Neuronal stem cell (in vitro differentiated cells): ENCODE results near the gene PLAC8.

Experiments used
- DNase-seq: peaks from one replicate; pipeline ENCODE4 v3.0.0-alpha.2; 2013; ENCODE audit warnings: low spot score
- H2AFZ ChIP-seq: one replicate; pipeline ENCODE4 v1.6.1; 2013; ENCODE audit warnings: mild to moderate bottlenecking, low read length, inconsistent platforms
- H2AK5ac ChIP-seq: 2 replicates; pipeline ENCODE4 v1.6.1; 2013; ENCODE audit warnings: low read depth, mild to moderate bottlenecking, inconsistent platforms, low read length, moderate library complexity, mixed read lengths
- H2BK120ac ChIP-seq: 2 replicates; pipeline ENCODE4 v1.6.1; 2013; ENCODE audit warnings: low read depth, mild to moderate bottlenecking, inconsistent platforms, low read length, moderate library complexity, mixed read lengths
- H2BK12ac ChIP-seq: one replicate; pipeline ENCODE4 v1.6.1; 2013; ENCODE audit warnings: low read length, inconsistent platforms
- H2BK15ac ChIP-seq: 2 replicates; pipeline ENCODE4 v1.6.1; 2013; ENCODE audit warnings: mild to moderate bottlenecking, low read length, inconsistent platforms, mixed read lengths
- H2BK5ac ChIP-seq: one replicate; pipeline ENCODE4 v1.6.1; 2013; ENCODE audit warnings: inconsistent platforms, mild to moderate bottlenecking, low read length, moderate library complexity
- H3K14ac ChIP-seq: one replicate; pipeline ENCODE4 v1.6.1; 2013; ENCODE audit warnings: low read length, inconsistent platforms
- H3K18ac ChIP-seq: 2 replicates; pipeline ENCODE4 v1.6.1; 2013; ENCODE audit warnings: low read length, inconsistent platforms
- H3K23ac ChIP-seq: 2 replicates; pipeline ENCODE4 v1.6.1; 2013; ENCODE audit warnings: low read depth, mild to moderate bottlenecking, mixed read lengths, low read length, inconsistent platforms; ENCODE audit not compliant: poor library complexity
- H3K27ac ChIP-seq: replicated peaks from 3 replicates; pipeline ENCODE4 v1.5.1; 2013; ENCODE audit warnings: low read length, inconsistent platforms
- H3K27me3 ChIP-seq, 3 experiments: 2 replicates each; pipeline ENCODE4 v1.6.1; 2013; ENCODE audit warnings: low read length in 3 of 3, mild to moderate bottlenecking in 2 of 3, inconsistent platforms in 1 of 3, low read depth in 1 of 3, mixed read lengths in 1 of 3, moderate library complexity in 1 of 3; ENCODE audit not compliant: control insufficient read depth in 3 of 3, insufficient read depth in 3 of 3
- H3K36me3 ChIP-seq, 2 donors: replicated peaks in 1 of 2; 2 replicates each; pipeline ENCODE4 v1.6.1; 2013; ENCODE audit warnings: low read length in 2 of 2; ENCODE audit not compliant: control insufficient read depth in 2 of 2, insufficient read depth in 2 of 2
- H3K4ac ChIP-seq: 2 replicates; pipeline ENCODE4 v1.6.1; 2013; ENCODE audit warnings: inconsistent platforms, mild to moderate bottlenecking, low read length, moderate library complexity
- H3K4me1 ChIP-seq, 2 donors: 1 replicate in 1 of 2; 2 replicates in 1 of 2; pipeline ENCODE4 v1.6.1; 2013; ENCODE audit warnings: low read length in 2 of 2, low read depth in 1 of 2; ENCODE audit not compliant: control insufficient read depth in 2 of 2, insufficient read depth in 1 of 2
- H3K4me2 ChIP-seq: one replicate; pipeline ENCODE4 v1.6.1; 2013; ENCODE audit warnings: mild to moderate bottlenecking, low read length, inconsistent platforms; ENCODE audit not compliant: insufficient read depth, poor library complexity, severe bottlenecking
- H3K4me3 ChIP-seq, 2 donors: 2 replicates each; pipeline ENCODE4 v1.5.1; 2013; ENCODE audit warnings: low read length in 2 of 2, mild to moderate bottlenecking in 2 of 2, inconsistent platforms in 1 of 2, moderate library complexity in 1 of 2
- H3K79me1 ChIP-seq: one replicate; pipeline ENCODE4 v1.6.1; 2013; ENCODE audit warnings: low read depth, mild to moderate bottlenecking, inconsistent platforms, low read length, moderate library complexity
- H3K9ac ChIP-seq: one replicate; pipeline ENCODE4 v1.6.1; 2013; ENCODE audit warnings: mild to moderate bottlenecking, low read depth, low read length, inconsistent platforms; ENCODE audit not compliant: poor library complexity
- H3K9me3 ChIP-seq, 2 donors: replicated peaks in 1 of 2; 2 replicates each; pipeline versions ENCODE3 to v1.6.1; 2013; ENCODE audit warnings: low read length in 2 of 2, mild to moderate bottlenecking in 2 of 2, inconsistent platforms in 1 of 2, low read depth in 1 of 2, mixed read lengths in 1 of 2, moderate library complexity in 1 of 2; ENCODE audit not compliant: control insufficient read depth in 2 of 2, insufficient read depth in 1 of 2
- H4K8ac ChIP-seq: one replicate; pipeline ENCODE4 v1.6.1; 2013; ENCODE audit warnings: low read depth, mild to moderate bottlenecking, inconsistent platforms, low read length, moderate library complexity
- H4K91ac ChIP-seq: one replicate; pipeline ENCODE4 v1.6.1; 2013; ENCODE audit warnings: low read length, low read depth, mild to moderate bottlenecking, inconsistent platforms; ENCODE audit not compliant: poor library complexity
- WGBS, 2 donors: extraction: QIAGEN DNeasy Blood & Tissue Kit; methylation state at CpG; one replicate each; pipeline ENCODE4 v1.1.7; 2013; ENCODE audit warnings: missing lambda C conversion rate in 2 of 2, mixed read lengths in 1 of 2; ENCODE audit not compliant: insufficient read length in 2 of 2, insufficient replicate concordance in 1 of 2; ENCODE audit errors: extremely low coverage in 2 of 2; 5-methylcytosine and 5-hydroxymethylcytosine counted together

PLAC8 gene

DNA sequence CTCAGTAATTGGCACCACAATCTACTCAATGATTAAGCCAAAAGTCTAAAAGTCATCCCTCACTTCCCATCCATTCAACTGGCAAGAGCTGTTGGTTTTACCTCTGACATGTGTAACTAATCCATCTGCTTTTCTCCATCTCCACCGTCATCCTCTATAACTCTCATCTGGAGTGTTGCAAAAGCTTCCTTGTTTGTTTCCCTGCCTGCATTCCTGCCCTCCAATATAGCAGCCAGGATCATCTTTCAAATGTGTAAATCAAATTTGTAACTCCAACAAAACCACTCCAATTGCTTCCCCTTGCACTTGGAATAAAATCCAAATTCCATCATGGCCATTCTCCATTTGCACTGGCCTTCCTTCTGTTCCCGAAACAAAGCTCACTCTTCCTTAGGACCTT lies 4.3 kb upstream of the PLAC8 start:
- no peak overlapping the region for H4K8ac ChIP-seq
- WGBS, 2 donors, result no CpG with 5 or more reads among the region's 2 CpGs

DNA sequence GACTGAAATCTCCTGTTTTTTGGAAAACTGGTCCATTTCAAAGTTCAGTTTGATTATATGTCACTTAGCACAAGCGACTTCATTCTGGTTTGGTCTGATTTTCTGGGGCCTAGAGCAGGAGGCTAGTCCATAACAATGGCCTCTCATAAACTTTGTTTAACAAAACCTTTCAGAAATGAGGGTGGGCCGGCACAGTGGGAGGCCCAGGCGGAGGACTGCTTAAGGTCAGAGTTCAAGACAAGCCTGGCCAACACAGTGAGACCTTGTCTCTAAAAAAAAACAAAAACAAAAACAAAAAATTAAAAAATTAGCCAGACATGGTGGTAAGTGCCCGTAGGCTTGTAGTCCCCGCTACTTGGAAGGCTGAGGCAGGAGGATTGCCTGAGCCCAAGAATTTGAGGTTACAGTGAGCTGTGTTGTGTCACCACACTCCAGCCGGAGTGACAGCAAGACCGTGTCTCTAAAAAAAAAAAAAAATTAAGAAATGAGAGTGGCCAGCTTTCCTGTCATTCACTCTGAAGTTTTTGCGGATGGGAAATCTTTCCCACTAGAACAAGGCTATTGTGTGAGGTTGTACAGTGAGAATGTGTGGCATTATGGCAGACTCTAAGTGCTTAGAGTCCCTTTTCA lies 1.2 kb upstream of the PLAC8 start:
- no peak overlapping the region for H3K27ac ChIP-seq
- peaks cover 0 to 9% (median 0%) of the 10 kb centered on the region in 3 experiments for H3K27me3 ChIP-seq
- H3K36me3 ChIP-seq, result no peaks in the 10 kb centered on the region

More for the DNA sequence above, 4.3 kb upstream of the PLAC8 start:
- Histone ChIP-seq H3K9ac (no peak overlapping the region), H3K27me3 (peaks cover 0 to 4% (median 0%) of the 10 kb centered on the region in 3 experiments), H2AFZ (no peak overlapping the region), H3K9me3 (peaks cover 2 to 4% of the 10 kb centered on the region in 2 donors), H2BK15ac (no peak overlapping the region), H3K4me2 (no peak overlapping the region), H3K14ac (no peak overlapping the region), H3K27ac (no peak overlapping the region), H2AK5ac (no peak overlapping the region), H2BK12ac (no peak overlapping the region), H2BK5ac (no peak overlapping the region), H3K4me1 (no peaks in the 10 kb centered on the region), H3K23ac (no peak overlapping the region), H3K79me1 (no peaks in the 10 kb centered on the region), H3K18ac (no peak overlapping the region), H4K91ac (no peak overlapping the region), H2BK120ac (no peak overlapping the region), H3K36me3 (no peaks in the 10 kb centered on the region), H3K4me3 (no peak overlapping the region), H3K4ac (no peak overlapping the region)
- no peak for DNase-seq

DNA sequence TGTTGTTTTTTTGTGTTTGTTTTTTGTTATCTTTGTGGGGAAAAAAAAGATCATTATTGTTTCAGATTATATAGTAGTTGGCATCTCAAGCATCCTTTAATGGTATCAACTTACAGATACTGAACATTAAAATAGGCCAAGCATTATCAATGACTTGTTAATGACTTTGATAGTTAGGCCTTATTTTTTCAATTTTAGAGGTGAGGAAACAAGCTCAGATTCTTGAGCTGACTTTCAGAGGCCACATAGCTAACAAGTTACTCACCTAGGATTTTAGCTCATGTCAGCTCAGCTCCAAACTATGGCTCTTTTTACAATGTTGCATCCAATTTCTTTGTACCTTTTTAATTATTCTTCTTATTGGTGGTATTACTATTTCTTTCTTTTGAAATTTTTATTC lies 471 bp upstream of the PLAC8 start:
- Histone ChIP-seq H2BK120ac (no peak overlapping the region), H3K9ac (no peak overlapping the region), H3K9me3 (no peaks in the 10 kb centered on the region), H2AFZ (no peak overlapping the region), H2BK5ac (no peak overlapping the region), H4K91ac (no peak overlapping the region), H3K14ac (no peak overlapping the region), H3K36me3 (no peaks in the 10 kb centered on the region), H3K4me2 (no peak overlapping the region), H2BK12ac (no peak overlapping the region), H2BK15ac (no peak overlapping the region), H3K27me3 (peaks cover 0 to 16% (median under 1%) of the 10 kb centered on the region in 3 experiments), H3K23ac (no peak overlapping the region), H4K8ac (no peak overlapping the region), H2AK5ac (no peak overlapping the region), H3K27ac (no peak overlapping the region), H3K4me3 (no peak overlapping the region), H3K79me1 (no peaks in the 10 kb centered on the region), H3K4ac (no peak overlapping the region), H3K4me1 (no peaks in the 10 kb centered on the region), H3K18ac (no peak overlapping the region)
- no peak for DNase-seq

More for the DNA sequence above, 1.2 kb upstream of the PLAC8 start:
- Histone ChIP-seq H2BK120ac (no peak overlapping the region), H3K4me3 (no peak overlapping the region), H3K4me2 (no peak overlapping the region), H3K23ac (no peak overlapping the region), H3K4ac (no peak overlapping the region), H3K9me3 (no peaks in the 10 kb centered on the region), H4K8ac (no peak overlapping the region), H3K9ac (no peak overlapping the region), H3K4me1 (no peaks in the 10 kb centered on the region), H2BK15ac (no peak overlapping the region), H3K79me1 (no peaks in the 10 kb centered on the region), H2AK5ac (no peak overlapping the region), H3K18ac (no peak overlapping the region), H3K14ac (no peak overlapping the region), H4K91ac (no peak overlapping the region), H2BK5ac (no peak overlapping the region), H2BK12ac (no peak overlapping the region), H2AFZ (no peak overlapping the region)
- DNase-seq, result no peak
- no CpG with 5 or more reads among the region's 8 CpGs for WGBS, 2 donors

DNA sequence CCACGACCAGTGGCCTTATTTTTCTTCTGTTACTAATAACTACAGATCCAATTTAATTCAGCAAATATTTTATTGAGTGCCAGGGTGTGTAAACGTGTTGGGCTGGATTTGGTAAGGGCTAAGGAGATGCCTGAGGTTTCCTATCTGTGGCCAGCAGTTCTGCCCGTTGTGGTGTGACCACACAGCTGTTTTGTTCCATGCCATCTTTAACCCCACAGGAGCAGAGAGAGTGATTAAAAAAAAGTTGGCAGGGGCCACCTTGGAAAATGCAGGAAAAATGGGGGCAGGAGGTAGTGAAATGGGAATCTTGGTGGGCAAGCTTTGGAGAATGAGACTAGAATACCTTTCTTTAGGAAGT lies 1.1 kb downstream of the PLAC8 start:
- no peak for DNase-seq
- Histone ChIP-seq H2AFZ (no peak overlapping the region), H3K4me1 (no peaks in the 10 kb centered on the region), H2BK5ac (no peak overlapping the region), H3K18ac (no peak overlapping the region), H3K23ac (no peak overlapping the region), H3K9me3 (no peaks in the 10 kb centered on the region), H3K4me2 (no peak overlapping the region), H3K14ac (no peak overlapping the region), H2BK12ac (no peak overlapping the region), H2BK15ac (no peak overlapping the region), H3K4ac (no peak overlapping the region), H2AK5ac (no peak overlapping the region), H3K4me3 (no peak overlapping the region), H3K27ac (no peak overlapping the region), H4K91ac (no peak overlapping the region), H4K8ac (no peak overlapping the region), H3K36me3 (no peaks in the 10 kb centered on the region), H3K9ac (no peak overlapping the region), H3K79me1 (no peaks in the 10 kb centered on the region), H3K27me3 (peaks cover 3 to 32% (median 15%) of the 10 kb centered on the region in 3 experiments), H2BK120ac (no peak overlapping the region)
- no CpG with 5 or more reads among the region's 3 CpGs for WGBS, 2 donors
